Chondrocyte (in vitro differentiated cells): ENCODE data around the gene MAML3. TPM values are rescaled to one million over a fixed set of nuclear protein-coding genes. Genes with fewer than 3 reads are reported as not detected.

Experiments used
- DNase-seq: peaks from one replicate; pipeline ENCODE4 v3.0.0; 2021; ENCODE audit warnings: mixed read lengths, low spot score
- H3K27ac Mint-ChIP-seq: one replicate; pipeline ENCODE4 v1.8.0; 2021; ENCODE audit warnings: mild to moderate bottlenecking, moderate library complexity, mixed read lengths; ENCODE audit not compliant: unreplicated experiment
- H3K27me3 Mint-ChIP-seq: 2 replicates; pipeline ENCODE4 v1.8.0; 2021; ENCODE audit warnings: low read depth, mixed read lengths
- H3K36me3 Mint-ChIP-seq: 2 replicates; pipeline ENCODE4 v1.8.0; 2021; ENCODE audit warnings: low read depth, mixed read lengths
- H3K4me1 Mint-ChIP-seq: 2 replicates; pipeline ENCODE4 v1.8.0; 2021; ENCODE audit warnings: low read depth, mild to moderate bottlenecking, mixed read lengths
- H3K4me3 Mint-ChIP-seq: one replicate; pipeline ENCODE4 v1.8.0; 2021; ENCODE audit warnings: mild to moderate bottlenecking, moderate library complexity, mixed read lengths; ENCODE audit not compliant: unreplicated experiment
- H3K9me3 Mint-ChIP-seq: 2 replicates; pipeline ENCODE4 v1.8.0; 2021; ENCODE audit warnings: low read depth, mixed read lengths
- CTCF ChIP-seq: fragments of 200-600 bp; sonication (generic); IDR thresholded peaks from 2 replicates; pipeline ENCODE4 v1.5.0; 2021; ENCODE audit warnings: antibody characterized with exemption, mild to moderate bottlenecking, moderate library complexity
- total RNA-seq: library from RNA; stranded (reverse); gene quantifications from 3 replicates; pipeline ENCODE4 v1.2.1, GENCODE V29; 2021

The MAML3 gene
- total RNA-seq, 1 donor from 2014 or later: 1.6 TPM

- Mint-ChIP-seq H3K36me3 (no peaks in the 10 kb centered on the region), H3K27me3 (no peaks in the 10 kb centered on the region), H3K4me3 (no peak overlapping the region), H3K4me1 (no peaks in the 10 kb centered on the region), H3K9me3 (no peaks in the 10 kb centered on the region), H3K27ac (no peak overlapping the region)
- DNase-seq: no peak
- no peak for TF ChIP-seq CTCF
Observed at GRCh38 chr4:140180577-140180976, 26.6 kb upstream of the MAML3 start.

- H3K9me3 Mint-ChIP-seq: no peaks in the 10 kb centered on the region
- no peak for TF ChIP-seq CTCF
- DNase-seq: no peak
- no peak overlapping the region for H3K27ac Mint-ChIP-seq
- no peaks in the 10 kb centered on the region for H3K4me1 Mint-ChIP-seq
- no peaks in the 10 kb centered on the region for H3K36me3 Mint-ChIP-seq
- no peak overlapping the region for H3K4me3 Mint-ChIP-seq
- no peaks in the 10 kb centered on the region for H3K27me3 Mint-ChIP-seq
Observed at GRCh38 chr4:140176735-140177134, 22.8 kb upstream of the MAML3 start.

GRCh38 chr4:140174543-140174942 is 20.6 kb upstream of the MAML3 start:
- TF ChIP-seq CTCF: no peak
- no peaks in the 10 kb centered on the region for H3K27me3 Mint-ChIP-seq
- H3K36me3 Mint-ChIP-seq: no peaks in the 10 kb centered on the region
- no peak overlapping the region for H3K27ac Mint-ChIP-seq
- H3K9me3 Mint-ChIP-seq: no peaks in the 10 kb centered on the region
- DNase-seq: no peak
- H3K4me1 Mint-ChIP-seq: no peaks in the 10 kb centered on the region
- no peak overlapping the region for H3K4me3 Mint-ChIP-seq

GRCh38 chr4:140172960-140173359 is 19.0 kb upstream of the MAML3 start:
- no peak for TF ChIP-seq CTCF
- H3K4me1 Mint-ChIP-seq: no peaks in the 10 kb centered on the region
- no peaks in the 10 kb centered on the region for H3K9me3 Mint-ChIP-seq
- DNase-seq: no peak
- no peak overlapping the region for H3K4me3 Mint-ChIP-seq
- no peaks in the 10 kb centered on the region for H3K36me3 Mint-ChIP-seq
- H3K27ac Mint-ChIP-seq: no peak overlapping the region
- no peaks in the 10 kb centered on the region for H3K27me3 Mint-ChIP-seq

- H3K4me1 Mint-ChIP-seq: no peaks in the 10 kb centered on the region
- TF ChIP-seq CTCF: no peak
- H3K36me3 Mint-ChIP-seq: no peaks in the 10 kb centered on the region
- H3K27ac Mint-ChIP-seq: no peak overlapping the region
- H3K4me3 Mint-ChIP-seq: no peak overlapping the region
- no peaks in the 10 kb centered on the region for H3K27me3 Mint-ChIP-seq
- H3K9me3 Mint-ChIP-seq: no peaks in the 10 kb centered on the region
- DNase-seq: no peak
Observed at GRCh38 chr4:140170299-140170698, 16.3 kb upstream of the MAML3 start.
